ENCODE results near the gene FBXL17.

GRCh38 chr5:108081707-108082106 is 300.2 kb downstream of the FBXL17 start:
- TF ChIP-seq CTCF (IDR thresholded peaks at IDR 0.05; ENCODE audit: insufficient read depth, low read length, poor library complexity, severe bottlenecking) (no peak), EZH2phosphoT487 (conservative IDR thresholded peaks at IDR 0.05; ENCODE audit: low read length) (no peak)

All from SU-DHL-6 (cell line).